ENCODE measurements around the gene HVCN1.
"Not testable (repeated sequence)": the region's sequence is repeated elsewhere in the genome, so short reads cannot be mapped to it uniquely, and the experiment has no call there.

The HVCN1 gene, protein sequence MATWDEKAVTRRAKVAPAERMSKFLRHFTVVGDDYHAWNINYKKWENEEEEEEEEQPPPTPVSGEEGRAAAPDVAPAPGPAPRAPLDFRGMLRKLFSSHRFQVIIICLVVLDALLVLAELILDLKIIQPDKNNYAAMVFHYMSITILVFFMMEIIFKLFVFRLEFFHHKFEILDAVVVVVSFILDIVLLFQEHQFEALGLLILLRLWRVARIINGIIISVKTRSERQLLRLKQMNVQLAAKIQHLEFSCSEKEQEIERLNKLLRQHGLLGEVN

DNA sequence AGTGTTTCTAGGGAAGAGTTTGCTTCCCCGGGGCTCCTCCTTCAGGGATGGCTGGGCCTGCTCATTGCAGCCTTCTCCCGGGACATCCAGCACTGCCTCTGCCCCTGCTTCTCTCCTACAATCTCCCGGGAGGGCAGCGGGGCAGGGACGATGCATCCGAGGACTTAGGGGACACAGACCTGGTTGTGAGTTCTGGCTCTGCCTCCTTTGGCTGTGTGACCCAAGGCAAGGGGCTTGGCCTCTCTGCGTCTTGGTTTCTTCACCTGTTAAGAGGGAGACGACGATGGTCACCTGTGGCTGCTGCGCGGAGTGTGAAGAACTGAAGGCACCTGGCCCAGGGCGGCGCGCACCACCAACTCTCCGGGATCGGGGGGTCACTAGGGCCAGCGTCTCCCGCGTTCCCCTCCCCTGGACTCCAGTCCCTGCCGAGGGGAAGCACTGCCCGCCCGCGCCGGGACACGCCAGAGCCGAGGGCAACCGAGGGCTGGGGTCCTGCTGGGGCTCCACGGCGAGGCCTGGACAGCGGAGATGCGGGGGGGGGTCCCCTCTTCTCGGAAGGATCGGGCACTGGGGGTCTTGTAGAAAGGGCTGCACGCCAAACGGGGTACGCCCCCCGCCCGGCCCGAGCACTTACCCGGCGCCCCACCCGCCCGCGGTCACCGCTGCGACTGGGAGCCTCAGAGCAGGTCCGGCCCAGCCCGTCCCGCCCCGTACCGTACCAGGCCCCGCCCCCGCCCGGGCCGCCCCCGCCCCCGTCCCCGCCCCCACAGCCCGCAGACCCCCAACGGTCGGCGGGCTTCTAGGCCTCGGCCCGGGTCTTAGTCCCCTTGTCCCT is at the start of gene HVCN1:
HVCN1 (minus strand) TSS at position 670 of the 835 bp plus-strand sequence. CDS start 5,870 bp downstream, outside the sequence.
- TF ChIP-seq POLR2A (IDR thresholded peaks at IDR 0.05; ENCODE audit: low read length) (no peak), GATA1 (IDR thresholded peaks at IDR 0.05; ENCODE audit: low read depth, low read length) (no peak)
- DNase-seq = no peak

DNA sequence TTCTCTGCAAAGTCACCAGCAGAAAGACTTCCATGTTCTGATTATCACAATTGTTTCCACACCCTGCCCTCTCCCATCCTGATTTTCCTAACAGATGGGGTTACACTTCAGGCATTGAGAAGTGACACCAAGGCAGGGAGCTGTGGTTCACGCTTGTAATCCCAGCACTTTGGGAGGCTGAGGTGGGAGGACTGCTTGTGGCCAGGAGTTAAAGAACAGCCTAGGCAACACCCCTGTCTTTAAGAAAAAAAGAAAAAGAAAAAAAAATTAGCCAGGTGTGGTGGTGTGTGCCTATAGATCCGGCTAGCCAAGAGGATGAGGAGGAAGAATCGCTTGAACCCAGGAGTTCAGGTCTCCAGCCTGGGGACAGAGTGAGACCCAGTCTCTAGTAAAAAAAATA is 48.6 kb upstream of the HVCN1 start:
- DNase-seq = no peak
- TF ChIP-seq POLR2A (IDR thresholded peaks at IDR 0.05; ENCODE audit: low read length) (no peak), GATA1 (IDR thresholded peaks at IDR 0.05; ENCODE audit: low read depth, low read length) (no peak)

DNA sequence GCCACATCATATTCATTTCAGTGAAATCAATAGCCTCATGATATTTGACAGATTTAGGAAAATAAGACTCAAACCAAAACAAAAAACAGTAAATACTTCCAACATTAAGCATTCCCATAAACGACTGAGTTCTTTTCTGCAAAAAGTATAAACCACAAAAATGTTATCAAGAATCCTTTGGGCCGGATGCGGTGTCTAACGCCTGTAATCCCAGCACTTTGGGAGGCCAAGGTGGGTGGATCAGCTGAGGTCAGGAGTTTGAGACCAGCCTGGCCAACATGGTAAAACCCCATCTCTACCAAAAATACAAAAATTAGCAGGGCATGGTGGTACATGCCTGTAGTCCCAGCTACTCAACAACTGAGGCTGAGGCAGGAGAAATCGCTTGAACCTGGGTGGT is 48.1 kb upstream of the HVCN1 start:
- not testable (repeated sequence) for DNase-seq

DNA sequence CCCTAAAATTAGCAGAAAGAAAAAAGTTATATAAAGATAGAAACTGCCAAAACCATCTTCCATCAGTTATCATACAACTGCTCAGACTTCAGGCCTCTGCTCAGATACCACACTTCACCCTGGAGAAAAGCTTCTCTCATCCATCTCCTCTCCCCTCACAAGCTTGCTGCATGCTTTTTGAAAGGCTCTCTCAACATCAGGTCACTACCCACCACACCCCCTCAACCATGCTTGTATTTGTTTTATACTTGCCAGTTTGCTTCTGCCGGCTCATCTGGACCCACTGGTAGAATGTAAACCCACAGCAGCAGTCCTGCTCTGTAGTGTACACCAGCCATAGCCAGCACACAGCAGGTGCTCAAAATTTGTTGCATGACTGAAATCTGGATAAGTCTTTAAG is 45.0 kb upstream of the HVCN1 start:
- DNase-seq = no peak
- no peak for TF ChIP-seq GATA1 (IDR thresholded peaks at IDR 0.05; ENCODE audit: low read depth, low read length)
- no peak for TF ChIP-seq POLR2A (IDR thresholded peaks at IDR 0.05; ENCODE audit: low read length)

DNA sequence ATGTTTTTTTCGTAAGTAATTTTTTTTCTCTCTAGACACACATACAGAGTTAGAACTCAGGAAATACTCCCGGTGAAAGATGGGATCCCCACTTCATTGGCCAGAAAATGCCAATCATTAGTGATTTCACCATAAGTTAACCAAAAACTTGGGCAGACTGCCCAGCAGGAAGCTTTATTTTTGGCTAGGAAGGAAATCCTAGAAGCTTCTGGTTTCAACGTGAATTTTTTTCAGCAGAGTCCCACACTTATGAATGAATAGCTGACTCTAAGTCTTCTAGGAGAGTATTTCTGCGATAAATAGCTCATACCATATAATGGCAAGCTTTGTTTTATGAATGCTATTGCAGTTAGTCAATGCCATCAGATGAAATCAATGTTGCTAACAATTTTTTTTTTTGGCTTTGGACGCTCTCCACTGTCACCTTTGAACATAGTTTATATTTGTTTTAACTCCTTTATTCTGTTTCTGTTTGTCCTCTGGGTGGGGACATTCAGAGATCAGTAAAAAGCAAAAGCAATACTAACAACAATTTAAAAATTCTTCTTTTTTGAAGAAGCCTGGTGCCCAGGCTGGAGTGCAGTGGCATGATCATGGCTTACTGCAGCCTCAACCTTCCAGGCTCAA is 44.3 kb upstream of the HVCN1 start:
- no peak for DNase-seq
- TF ChIP-seq GATA1 (IDR thresholded peaks at IDR 0.05; ENCODE audit: low read depth, low read length) (no peak), POLR2A (IDR thresholded peaks at IDR 0.05; ENCODE audit: low read length) (no peak)

DNA sequence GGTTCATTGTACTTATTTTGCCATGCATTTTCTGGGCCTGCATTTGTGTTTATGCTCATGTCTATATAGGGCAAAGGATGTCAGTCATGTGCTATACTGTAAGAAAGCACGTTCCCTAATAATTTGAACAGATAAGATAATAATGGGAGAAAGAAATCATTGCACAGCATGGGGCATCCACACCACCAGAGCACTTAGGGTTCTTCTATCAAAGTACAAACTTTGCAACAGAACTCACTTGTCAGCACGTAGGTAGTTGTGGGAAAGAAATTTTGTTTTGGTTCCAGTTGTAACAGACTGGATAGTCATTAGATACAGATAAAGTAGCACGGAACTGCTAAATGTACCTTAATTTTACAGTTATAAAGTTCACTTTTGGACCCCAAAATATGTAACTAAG is 43.7 kb upstream of the HVCN1 start:
- DNase-seq = no peak
- TF ChIP-seq GATA1 (IDR thresholded peaks at IDR 0.05; ENCODE audit: low read depth, low read length) (no peak), POLR2A (IDR thresholded peaks at IDR 0.05; ENCODE audit: low read length) (no peak)

DNA sequence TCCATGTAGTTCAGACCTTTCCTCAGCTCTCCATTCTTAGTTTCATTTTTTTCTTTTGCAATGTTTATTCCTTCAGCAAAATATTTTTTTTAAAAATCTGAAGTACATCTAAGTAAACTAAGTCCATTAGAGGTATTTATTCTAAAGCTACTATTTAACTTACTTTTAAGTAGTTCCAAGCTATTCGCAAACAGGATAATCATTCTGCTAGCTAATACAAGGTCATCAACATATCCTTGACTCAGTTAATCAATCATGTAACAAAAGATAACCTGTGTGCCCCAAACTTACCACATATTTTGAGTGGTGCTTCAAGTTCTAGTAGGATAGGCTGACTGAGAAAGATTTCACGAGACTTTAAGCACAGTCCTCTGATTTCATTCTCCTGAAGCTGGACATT is 42.6 kb upstream of the HVCN1 start:
- TF ChIP-seq GATA1 (IDR thresholded peaks at IDR 0.05; ENCODE audit: low read depth, low read length) (no peak), POLR2A (IDR thresholded peaks at IDR 0.05; ENCODE audit: low read length) (no peak)
- DNase-seq = no peak

DNA sequence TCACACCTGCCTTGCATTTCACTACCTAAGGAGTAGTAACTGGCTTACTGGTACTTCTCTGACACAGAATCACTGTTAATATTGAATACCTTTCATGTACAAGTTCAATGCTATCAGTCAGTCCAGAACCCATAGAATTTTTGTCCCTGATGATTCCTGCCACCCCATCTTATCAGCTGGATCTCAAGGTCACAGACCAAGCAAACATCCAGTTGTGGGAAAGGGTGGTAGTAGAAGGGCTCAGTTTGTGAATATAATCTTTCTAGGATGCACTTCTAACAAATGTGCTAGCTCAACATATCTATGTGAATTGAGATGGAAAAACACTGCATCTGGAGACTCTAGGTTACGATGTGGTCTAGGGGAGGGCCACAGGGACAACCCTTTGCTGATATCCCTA is 39.7 kb upstream of the HVCN1 start:
- DNase-seq = no peak
- TF ChIP-seq GATA1 (IDR thresholded peaks at IDR 0.05; ENCODE audit: low read depth, low read length) = no peak
- no peak for TF ChIP-seq POLR2A (IDR thresholded peaks at IDR 0.05; ENCODE audit: low read length)

DNA sequence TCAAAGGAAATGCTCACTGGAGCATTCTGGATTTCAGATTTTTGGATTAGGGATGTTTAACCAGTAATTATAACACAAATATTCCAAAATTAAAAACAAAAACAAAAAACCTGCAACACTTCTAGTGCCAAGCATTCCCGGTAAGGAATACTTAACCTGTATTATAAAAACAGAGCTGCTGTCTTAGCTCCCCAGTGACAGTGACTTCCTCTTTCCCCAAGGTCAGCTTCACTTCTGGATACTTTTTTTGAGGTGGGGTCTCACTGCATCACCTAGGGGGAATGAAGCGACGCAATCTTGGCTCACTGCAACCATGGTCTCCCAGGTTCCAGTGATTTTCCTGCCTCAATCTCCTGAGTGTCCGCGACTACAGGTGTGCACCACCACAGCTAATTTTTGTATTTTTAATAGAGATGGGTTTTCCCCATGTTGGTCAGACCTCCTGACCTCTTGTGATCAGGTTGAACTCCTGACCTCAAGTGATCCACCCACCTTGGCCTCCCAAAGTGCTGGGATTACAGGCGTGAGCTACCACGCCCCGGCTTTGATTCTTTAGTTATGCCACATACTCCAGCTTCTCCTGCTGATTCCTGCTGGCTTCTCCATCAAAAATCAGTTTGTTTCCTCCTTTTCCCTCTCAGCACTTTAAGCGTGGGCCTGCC is 37.9 kb upstream of the HVCN1 start:
- TF ChIP-seq GATA1 (IDR thresholded peaks at IDR 0.05; ENCODE audit: low read depth, low read length) = no peak

DNA sequence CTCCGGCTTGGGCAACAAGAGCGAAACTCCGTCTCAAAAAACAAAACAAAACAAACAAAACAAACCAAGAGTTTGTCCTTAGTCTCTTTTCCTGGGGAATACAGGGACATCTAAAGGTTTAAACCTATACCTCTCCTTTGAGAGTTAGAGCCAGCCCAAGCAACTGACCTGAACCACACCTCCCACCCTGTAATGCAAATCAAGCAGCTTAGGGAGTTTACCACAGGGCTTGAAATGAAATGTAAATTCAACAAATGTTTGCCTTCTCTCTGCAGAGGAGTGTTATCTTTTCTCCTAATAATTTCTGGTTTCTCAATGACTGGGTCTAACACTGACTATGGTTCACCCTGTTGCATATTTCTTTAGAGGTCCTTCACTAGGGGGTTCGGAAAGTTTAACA is 37.1 kb upstream of the HVCN1 start:
- no peak for DNase-seq
- TF ChIP-seq GATA1 (IDR thresholded peaks at IDR 0.05; ENCODE audit: low read depth, low read length) (no peak), POLR2A (IDR thresholded peaks at IDR 0.05; ENCODE audit: low read length) (no peak)

More for the DNA sequence above, 37.9 kb upstream of the HVCN1 start:
- no peak for DNase-seq

DNA sequence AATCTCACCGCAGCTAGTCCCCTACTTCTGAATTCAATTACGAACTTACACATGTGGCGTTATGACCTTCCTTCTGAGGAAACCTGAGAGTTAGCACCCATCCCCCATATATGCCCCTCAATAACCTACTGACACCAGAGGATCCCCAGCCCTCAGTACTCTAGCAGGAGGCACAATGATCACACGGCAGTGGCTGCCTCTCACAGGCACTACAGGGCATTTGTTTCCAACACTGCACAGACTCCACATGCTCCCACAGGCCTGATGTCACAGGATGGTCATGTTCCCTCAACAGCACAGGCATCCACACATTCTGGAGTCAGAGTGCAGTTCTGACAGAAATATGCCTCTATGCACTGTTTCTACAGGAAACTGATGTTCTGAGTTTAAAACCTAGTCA is 36.4 kb upstream of the HVCN1 start:
- TF ChIP-seq POLR2A (IDR thresholded peaks at IDR 0.05; ENCODE audit: low read length) = no peak
- DNase-seq = no peak

DNA sequence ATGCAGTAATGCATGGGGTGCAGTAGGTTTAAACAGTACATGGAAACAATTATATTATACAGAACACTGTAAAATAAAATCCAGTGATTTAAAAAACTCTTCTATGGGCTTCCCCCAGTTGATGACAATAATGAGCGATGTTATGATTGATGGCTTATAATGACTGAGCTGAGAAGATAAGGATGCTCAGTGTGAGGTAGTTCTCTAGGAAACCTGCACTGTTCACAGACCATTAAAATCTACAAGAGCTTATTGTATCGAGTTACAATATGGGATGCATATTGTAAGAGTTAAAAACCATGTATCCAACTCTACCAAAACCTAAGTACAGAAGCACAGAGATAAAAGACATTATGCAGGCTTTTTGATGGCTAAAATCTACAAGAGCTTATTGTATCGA is 34.0 kb upstream of the HVCN1 start:
- DNase-seq = not testable (repeated sequence)

DNA sequence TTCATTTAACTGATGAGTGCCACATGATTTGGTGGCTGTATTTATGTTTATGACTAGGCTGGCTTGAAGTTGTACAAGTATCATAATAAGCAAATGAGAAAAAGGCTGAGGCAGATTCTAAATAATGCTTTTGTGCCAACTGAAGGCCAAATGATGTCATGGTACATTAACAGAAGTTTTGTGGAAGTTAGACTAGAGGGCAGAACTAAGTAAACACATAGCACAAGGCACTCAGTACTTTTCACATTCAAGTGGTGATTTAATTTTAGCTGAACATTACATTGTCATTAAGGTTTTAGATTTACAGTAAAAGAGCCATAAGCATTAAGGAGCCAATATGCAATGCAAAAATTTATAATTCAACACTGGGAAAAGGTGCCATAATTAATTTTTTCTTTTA is 32.7 kb upstream of the HVCN1 start:
- DNase-seq = no peak
- TF ChIP-seq POLR2A (IDR thresholded peaks at IDR 0.05; ENCODE audit: low read length) (no peak), GATA1 (IDR thresholded peaks at IDR 0.05; ENCODE audit: low read depth, low read length) (no peak)

DNA sequence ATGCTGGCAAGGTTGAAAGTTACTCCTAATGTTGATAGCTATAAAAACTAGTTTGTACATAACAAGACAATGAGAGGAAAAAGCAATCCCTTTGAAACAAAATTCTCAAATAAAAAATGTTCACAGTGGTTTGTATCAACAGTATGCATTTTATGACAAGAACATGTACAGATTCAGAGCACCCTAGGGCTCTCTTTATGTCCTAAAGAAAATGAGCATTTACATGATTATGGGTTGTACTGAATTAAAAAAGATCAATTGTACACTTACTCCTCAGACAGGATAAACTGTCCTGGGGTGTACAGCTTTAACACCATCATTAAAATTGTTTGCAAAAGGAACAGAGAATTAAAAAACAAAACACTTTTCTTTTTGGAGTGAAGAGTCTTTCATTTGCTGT is 31.6 kb upstream of the HVCN1 start:
- no peak for DNase-seq
- TF ChIP-seq GATA1 (IDR thresholded peaks at IDR 0.05; ENCODE audit: low read depth, low read length) (no peak), POLR2A (IDR thresholded peaks at IDR 0.05; ENCODE audit: low read length) (no peak)

Measured in erythroblast (primary cell).